GM04504 (cell line): ENCODE data around the gene PEAK1.

Source experiments
- DNase-seq: peaks from one replicate; pipeline ENCODE4 v3.0.0-alpha.2; 2012; ENCODE audit warnings: low read depth

The PEAK1 gene

GRCh38 chr15:77419836-77420609 lies at the start of gene PEAK1:
Gene PEAK1, minus strand, starts transcription at chr15:77420104. Its CDS starts 238,178 bp downstream, at chr15:77181926.
- DNase-seq: peak; percentile 99

GRCh38 chr15:77468896-77469295 lies 49.0 kb upstream of the PEAK1 start:
- no peak for DNase-seq

- DNase-seq: no peak
Observed at GRCh38 chr15:77466521-77466920, 46.6 kb upstream of the PEAK1 start.

GRCh38 chr15:77464129-77464865 lies 44.4 kb upstream of the PEAK1 start:
- no peak for DNase-seq

- no peak for DNase-seq
Observed at GRCh38 chr15:77461486-77461885, 41.6 kb upstream of the PEAK1 start.

- no peak for DNase-seq
Observed at GRCh38 chr15:77459031-77459430, 39.1 kb upstream of the PEAK1 start.

GRCh38 chr15:77457905-77458265 lies 38.0 kb upstream of the PEAK1 start:
- DNase-seq: peak; percentile 17

GRCh38 chr15:77457191-77457904 lies 37.4 kb upstream of the PEAK1 start:
- DNase-seq: no peak

GRCh38 chr15:77456746-77457145 lies 36.8 kb upstream of the PEAK1 start:
- no peak for DNase-seq

GRCh38 chr15:77455696-77456321 lies 35.9 kb upstream of the PEAK1 start:
- peak; percentile 57 for DNase-seq

GRCh38 chr15:77454951-77455350 lies 35.0 kb upstream of the PEAK1 start:
- no peak for DNase-seq

GRCh38 chr15:77454265-77454664 lies 34.4 kb upstream of the PEAK1 start:
- DNase-seq: no peak

GRCh38 chr15:77446840-77447390 lies 27.0 kb upstream of the PEAK1 start:
- no peak for DNase-seq

GRCh38 chr15:77440378-77440999 lies 20.6 kb upstream of the PEAK1 start:
- DNase-seq: no peak

GRCh38 chr15:77437264-77437663 lies 17.4 kb upstream of the PEAK1 start:
- no peak for DNase-seq

- DNase-seq: no peak
Observed at GRCh38 chr15:77436822-77437221, 16.9 kb upstream of the PEAK1 start.

- DNase-seq: no peak
Observed at GRCh38 chr15:77430652-77431051, 10.7 kb upstream of the PEAK1 start.

- no peak for DNase-seq
Observed at GRCh38 chr15:77430213-77430612, 10.3 kb upstream of the PEAK1 start.

- DNase-seq: no peak
Observed at GRCh38 chr15:77426871-77427270, 7.0 kb upstream of the PEAK1 start.

- DNase-seq: no peak
Observed at GRCh38 chr15:77426377-77426776, 6.5 kb upstream of the PEAK1 start.

GRCh38 chr15:77425104-77425503 lies 5.2 kb upstream of the PEAK1 start:
- no peak for DNase-seq

GRCh38 chr15:77421370-77421700 lies 1.4 kb upstream of the PEAK1 start:
- no peak for DNase-seq
